ENCODE measurements around the gene SLC20A1.
A peak's percentile ranks its signal among the peaks of the same experiment; 100 is the strongest.

SLC20A1 gene

GRCh38 chr2:112637289-112637660, 8.5 kb upstream of the SLC20A1 start:
- TF ChIP-seq OSR1 (CRISPR knock-in tag; IDR thresholded peaks at IDR 0.05) = no peak
- no peak for TF ChIP-seq CSRNP3 (CRISPR knock-in tag; IDR thresholded peaks at IDR 0.05)
- no peak for TF ChIP-seq POU6F1 (CRISPR knock-in tag; IDR thresholded peaks at IDR 0.05; ENCODE audit: borderline replicate concordance, low read depth)
- TF ChIP-seq BACH2 (CRISPR knock-in tag; IDR thresholded peaks at IDR 0.05; ENCODE audit: borderline replicate concordance) = no peak
- TF ChIP-seq TCF4 (CRISPR knock-in tag; IDR thresholded peaks at IDR 0.05; ENCODE audit: borderline replicate concordance) = no peak
- no peak for ATAC-seq

GRCh38 chr2:112639936-112640335, 5.8 kb upstream of the SLC20A1 start:
- ATAC-seq = no peak
- TF ChIP-seq PPARA (CRISPR knock-in tag; IDR thresholded peaks at IDR 0.05; ENCODE audit: borderline replicate concordance) (no peak), GLIS3 (CRISPR knock-in tag; IDR thresholded peaks at IDR 0.05) (no peak), POU6F1 (CRISPR knock-in tag; IDR thresholded peaks at IDR 0.05; ENCODE audit: borderline replicate concordance, low read depth) (no peak), CREB5 (CRISPR knock-in tag; IDR thresholded peaks at IDR 0.05; ENCODE audit: low read depth) (no peak), ZNF70 (CRISPR knock-in tag; IDR thresholded peaks at IDR 0.05) (no peak)

GRCh38 chr2:112640467-112640799, 5.3 kb upstream of the SLC20A1 start:
- TF ChIP-seq POU6F1 (CRISPR knock-in tag; IDR thresholded peaks at IDR 0.05; ENCODE audit: borderline replicate concordance, low read depth) = no peak
- no peak for TF ChIP-seq ZNF70 (CRISPR knock-in tag; IDR thresholded peaks at IDR 0.05)
- TF ChIP-seq OSR1 (CRISPR knock-in tag; IDR thresholded peaks at IDR 0.05) = no peak
- TF ChIP-seq BACH2 (CRISPR knock-in tag; IDR thresholded peaks at IDR 0.05; ENCODE audit: borderline replicate concordance) = no peak
- no peak for TF ChIP-seq ZC3H10 (CRISPR knock-in tag; IDR thresholded peaks at IDR 0.05)
- TF ChIP-seq ZNF565 (CRISPR knock-in tag; conservative IDR thresholded peaks at IDR 0.05; ENCODE audit: low read depth) = no peak
- ATAC-seq = peak; percentile 60

- ATAC-seq = peak; percentile 56
- TF ChIP-seq OSR1 (CRISPR knock-in tag; IDR thresholded peaks at IDR 0.05) = no peak
- no peak for TF ChIP-seq PPARA (CRISPR knock-in tag; IDR thresholded peaks at IDR 0.05; ENCODE audit: borderline replicate concordance)
- TF ChIP-seq ZC3H10 (CRISPR knock-in tag; IDR thresholded peaks at IDR 0.05) = no peak
- no peak for TF ChIP-seq TCF4 (CRISPR knock-in tag; IDR thresholded peaks at IDR 0.05; ENCODE audit: borderline replicate concordance)
- TF ChIP-seq ESRRG (CRISPR knock-in tag; IDR thresholded peaks at IDR 0.05) = no peak
- no peak for TF ChIP-seq ARNTL (CRISPR knock-in tag; IDR thresholded peaks at IDR 0.05; ENCODE audit: borderline replicate concordance, low read depth)
- TF ChIP-seq POU6F1 (CRISPR knock-in tag; IDR thresholded peaks at IDR 0.05; ENCODE audit: borderline replicate concordance, low read depth) = no peak
- TF ChIP-seq TOX (CRISPR knock-in tag; IDR thresholded peaks at IDR 0.05; ENCODE audit: borderline replicate concordance) = no peak
- TF ChIP-seq BACH2 (CRISPR knock-in tag; IDR thresholded peaks at IDR 0.05; ENCODE audit: borderline replicate concordance) = no peak
- TF ChIP-seq ZNF8 (CRISPR knock-in tag; IDR thresholded peaks at IDR 0.05) = no peak
- no peak for TF ChIP-seq RARB (CRISPR knock-in tag; IDR thresholded peaks at IDR 0.05)
Measured at GRCh38 chr2:112640800-112641675, 4.7 kb upstream of the SLC20A1 start.
